ENCODE results near the gene ZNF317.
"Not testable (repeated sequence)": the region's sequence is repeated elsewhere in the genome, so short reads cannot be mapped to it uniquely, and the experiment has no call there.

Gene ZNF317

DNA sequence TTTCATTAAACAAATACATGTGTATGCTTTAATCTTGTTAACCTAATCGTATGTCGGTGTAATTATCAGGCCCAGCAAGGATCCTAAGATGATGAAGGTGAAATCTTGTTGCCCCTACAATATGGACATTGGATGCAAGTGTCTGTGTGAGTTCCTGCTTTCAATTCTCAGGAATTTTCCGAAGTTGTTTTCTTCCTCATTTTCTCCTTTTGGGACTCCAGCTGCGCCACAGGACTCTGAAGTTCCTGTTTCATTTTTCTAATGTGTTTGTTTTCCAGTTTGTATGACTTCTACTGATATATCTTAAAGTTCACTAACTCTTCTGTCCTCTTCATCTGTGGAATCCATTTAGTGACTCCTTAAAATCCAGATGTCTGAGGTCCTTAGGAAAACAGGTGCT is 26.6 kb downstream of the ZNF317 start:
- H3K36me3 ChIP-seq (ENCODE audit: control insufficient read depth, insufficient read depth, low read length) = peaks cover 27% of the 10 kb centered on the region
- H3K4me3 ChIP-seq (ENCODE audit: insufficient read depth, low read depth, low read length) = no peak overlapping the region
- WGBS, 2 experiments = 90 to 91% methylated on average over 4 of the region's 4 CpGs
- H3K27ac ChIP-seq (ENCODE audit: insufficient read depth, low read depth, low read length, poor library complexity, severe bottlenecking) = no peak overlapping the region
- H3K27me3 ChIP-seq (ENCODE audit: control insufficient read depth, insufficient read depth, low read length, poor library complexity, severe bottlenecking) = no peaks in the 10 kb centered on the region
- peaks cover 2% of the 10 kb centered on the region for H3K9me3 ChIP-seq (ENCODE audit: control insufficient read depth, low read length)
- H3K4me1 ChIP-seq (ENCODE audit: control insufficient read depth, insufficient read depth, low read length) = no peaks in the 10 kb centered on the region

DNA sequence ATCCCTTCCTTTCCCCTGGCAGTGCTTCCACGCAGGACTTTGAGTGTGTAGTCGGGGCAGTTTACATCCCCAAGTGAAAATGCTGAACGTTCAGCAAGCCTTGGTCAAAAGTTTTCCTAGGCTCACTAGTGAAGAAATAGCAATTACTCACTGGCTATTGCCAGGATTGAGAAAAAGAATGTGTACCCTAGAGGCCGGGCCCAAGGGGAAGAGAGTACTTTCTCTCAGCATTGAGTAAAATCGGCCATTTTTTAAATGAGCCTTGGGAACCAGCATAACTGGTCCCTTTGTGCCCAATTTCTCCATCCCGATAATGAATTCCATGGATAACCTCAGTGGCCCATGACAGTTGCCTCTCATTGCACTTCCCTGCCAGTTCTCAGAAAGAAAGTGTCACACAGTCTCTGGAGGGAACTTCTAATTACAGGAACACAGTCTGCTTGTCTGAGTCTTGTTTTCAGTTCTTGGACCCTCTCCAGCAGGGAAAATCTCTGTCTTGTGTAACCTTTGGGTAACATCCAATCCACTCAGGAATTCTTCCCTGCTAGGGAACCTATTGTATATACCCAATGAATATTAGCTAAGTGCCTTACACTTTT is 31.3 kb downstream of the ZNF317 start:
- H3K36me3 ChIP-seq (ENCODE audit: control insufficient read depth, insufficient read depth, low read length) = no peaks in the 10 kb centered on the region
- no peaks in the 10 kb centered on the region for H3K9me3 ChIP-seq (ENCODE audit: control insufficient read depth, low read length)
- H3K27me3 ChIP-seq (ENCODE audit: control insufficient read depth, insufficient read depth, low read length, poor library complexity, severe bottlenecking) = no peaks in the 10 kb centered on the region
- H3K4me1 ChIP-seq (ENCODE audit: control insufficient read depth, insufficient read depth, low read length) = no peaks in the 10 kb centered on the region
- H3K27ac ChIP-seq (ENCODE audit: insufficient read depth, low read depth, low read length, poor library complexity, severe bottlenecking) = no peak overlapping the region
- no peak overlapping the region for H3K4me3 ChIP-seq (ENCODE audit: insufficient read depth, low read depth, low read length)
- 89 to 90% methylated on average over 6 of the region's 6 CpGs for WGBS, 2 experiments

DNA sequence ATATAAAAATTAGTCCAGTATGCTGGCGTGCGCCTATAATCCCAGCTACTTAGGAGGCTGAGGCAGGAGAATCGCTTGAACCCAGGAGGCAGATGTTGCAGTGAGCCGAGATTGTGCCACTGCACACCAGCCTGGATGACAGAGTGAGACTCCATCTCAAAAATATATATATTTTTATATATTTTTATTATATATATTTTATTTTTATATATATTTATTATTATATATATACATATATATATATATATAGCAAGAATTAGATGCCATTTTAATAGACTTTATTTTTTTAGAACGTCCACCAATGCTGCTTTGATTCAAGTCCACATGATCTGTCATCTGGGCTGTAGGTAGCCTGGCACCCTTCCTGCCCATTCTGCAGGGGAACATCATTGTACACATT is 35.1 kb downstream of the ZNF317 start:
- H3K36me3 ChIP-seq (ENCODE audit: control insufficient read depth, insufficient read depth, low read length) = no peaks in the 10 kb centered on the region
- H3K27me3 ChIP-seq (ENCODE audit: control insufficient read depth, insufficient read depth, low read length, poor library complexity, severe bottlenecking) = no peaks in the 10 kb centered on the region
- no peaks in the 10 kb centered on the region for H3K4me1 ChIP-seq (ENCODE audit: control insufficient read depth, insufficient read depth, low read length)
- no peak overlapping the region for H3K27ac ChIP-seq (ENCODE audit: insufficient read depth, low read depth, low read length, poor library complexity, severe bottlenecking)
- no peak overlapping the region for H3K4me3 ChIP-seq (ENCODE audit: insufficient read depth, low read depth, low read length)
- H3K9me3 ChIP-seq (ENCODE audit: control insufficient read depth, low read length) = no peaks in the 10 kb centered on the region
- 84% methylated on average over 5 of the region's 5 CpGs for WGBS, 2 experiments

DNA sequence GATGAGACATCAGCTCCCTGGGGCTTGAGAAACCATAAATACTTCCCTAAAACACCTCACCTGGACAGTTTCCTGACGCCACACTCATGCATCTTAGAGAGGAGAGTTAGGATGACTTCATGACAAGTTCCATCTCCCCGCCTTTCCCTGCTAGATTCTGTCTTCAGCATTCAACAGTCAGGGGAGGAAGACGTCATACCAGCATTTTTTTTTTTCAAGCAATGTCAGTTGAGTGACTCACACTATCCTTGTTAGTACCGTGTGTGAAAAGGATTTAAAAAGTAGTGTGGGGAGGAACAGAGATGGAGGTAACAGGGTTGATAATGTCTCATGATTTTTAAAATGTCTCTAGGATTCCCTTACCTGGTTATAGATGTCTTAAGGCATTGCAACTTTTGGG is 38.7 kb downstream of the ZNF317 start, which contains the start of gene OR7D2:
OR7D2 (plus strand) TSS at position 79 of the 400 bp plus-strand sequence. CDS start 6,803 bp downstream, outside the sequence.
- Histone ChIP-seq H3K36me3 (ENCODE audit: control insufficient read depth, insufficient read depth, low read length) (no peaks in the 10 kb centered on the region), H3K27me3 (ENCODE audit: control insufficient read depth, insufficient read depth, low read length, poor library complexity, severe bottlenecking) (no peaks in the 10 kb centered on the region), H3K4me1 (ENCODE audit: control insufficient read depth, insufficient read depth, low read length) (no peaks in the 10 kb centered on the region), H3K4me3 (ENCODE audit: insufficient read depth, low read depth, low read length) (no peak within 1 kb of the TSS), H3K27ac (ENCODE audit: insufficient read depth, low read depth, low read length, poor library complexity, severe bottlenecking) (no peak within 1 kb of the TSS), H3K9me3 (ENCODE audit: control insufficient read depth, low read length) (no peaks in the 10 kb centered on the region)
- WGBS, 2 experiments = 65% methylated on average over 4 of the region's 4 CpGs

DNA sequence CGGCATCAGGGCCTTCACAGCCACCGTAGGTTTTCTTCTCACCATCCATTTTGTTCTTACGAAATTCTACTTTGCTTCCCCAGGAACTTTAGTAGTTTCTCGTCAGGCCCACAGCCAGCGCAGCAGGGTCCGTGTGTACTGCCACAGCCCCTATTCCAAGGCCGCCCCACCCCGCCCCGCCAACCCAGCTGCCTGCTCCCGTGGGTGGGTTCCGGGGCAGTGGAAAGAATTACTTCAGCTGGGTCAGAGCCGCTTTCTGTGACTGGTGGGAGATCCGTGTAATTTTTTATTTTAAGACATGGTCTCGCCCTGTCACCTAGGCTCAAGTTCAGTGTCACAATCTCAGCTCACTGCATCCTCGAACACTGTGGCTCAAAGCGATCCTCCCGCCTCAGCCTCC is 42.8 kb downstream of the ZNF317 start:
- no peaks in the 10 kb centered on the region for H3K36me3 ChIP-seq (ENCODE audit: control insufficient read depth, insufficient read depth, low read length)
- no peaks in the 10 kb centered on the region for H3K4me1 ChIP-seq (ENCODE audit: control insufficient read depth, insufficient read depth, low read length)
- no peak overlapping the region for H3K4me3 ChIP-seq (ENCODE audit: insufficient read depth, low read depth, low read length)
- no peaks in the 10 kb centered on the region for H3K27me3 ChIP-seq (ENCODE audit: control insufficient read depth, insufficient read depth, low read length, poor library complexity, severe bottlenecking)
- 92 to 94% methylated on average over 17 of the region's 17 CpGs for WGBS, 2 experiments
- H3K27ac ChIP-seq (ENCODE audit: insufficient read depth, low read depth, low read length, poor library complexity, severe bottlenecking) = no peak overlapping the region
- H3K9me3 ChIP-seq (ENCODE audit: control insufficient read depth, low read length) = no peaks in the 10 kb centered on the region

DNA sequence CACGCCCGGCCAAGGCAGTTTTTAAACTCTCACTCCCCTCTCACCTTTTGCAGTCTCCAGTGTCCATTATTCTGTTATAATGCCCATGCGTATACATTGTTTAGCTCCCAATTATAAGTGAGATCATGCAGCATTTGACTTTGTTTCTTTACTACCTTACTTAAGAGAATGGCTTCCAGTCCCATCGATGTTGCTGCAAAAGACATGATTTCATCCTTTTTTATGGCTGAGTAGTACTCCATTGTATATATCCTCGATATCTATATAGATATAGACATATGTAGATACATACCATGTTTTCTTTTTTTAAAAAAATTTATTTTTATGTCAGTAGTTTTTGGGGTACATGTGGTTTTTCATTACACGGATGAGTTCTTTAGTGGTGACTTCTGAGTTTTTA is 47.0 kb downstream of the ZNF317 start:
- peaks cover 4% of the 10 kb centered on the region for H3K9me3 ChIP-seq (ENCODE audit: control insufficient read depth, low read length)
- H3K36me3 ChIP-seq (ENCODE audit: control insufficient read depth, insufficient read depth, low read length) = no peaks in the 10 kb centered on the region
- 77 to 82% methylated on average over 4 to 6 of the region's 6 CpGs for WGBS, 2 experiments
- H3K27ac ChIP-seq (ENCODE audit: insufficient read depth, low read depth, low read length, poor library complexity, severe bottlenecking) = no peak overlapping the region
- no peaks in the 10 kb centered on the region for H3K4me1 ChIP-seq (ENCODE audit: control insufficient read depth, insufficient read depth, low read length)
- H3K4me3 ChIP-seq (ENCODE audit: insufficient read depth, low read depth, low read length) = no peak overlapping the region
- H3K27me3 ChIP-seq (ENCODE audit: control insufficient read depth, insufficient read depth, low read length, poor library complexity, severe bottlenecking) = no peaks in the 10 kb centered on the region

DNA sequence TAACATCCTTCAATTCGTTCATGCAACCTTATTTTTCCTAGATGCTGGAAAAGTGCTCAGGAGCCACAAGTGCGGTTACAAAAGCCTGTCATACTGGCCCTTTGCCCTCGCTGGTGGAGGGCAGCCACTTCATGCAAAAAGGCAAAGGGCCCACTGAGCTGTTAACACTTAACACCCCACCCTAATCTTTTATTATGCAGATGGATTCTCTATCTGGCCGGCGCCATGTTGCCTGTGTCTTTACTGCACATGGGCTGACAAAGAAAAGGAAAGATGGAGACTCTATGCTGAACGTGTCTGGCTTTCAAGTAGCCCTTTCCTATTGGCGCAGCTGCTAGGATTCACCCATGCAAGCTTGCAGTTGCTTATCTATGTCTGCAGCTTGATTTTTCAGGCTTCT is 49.3 kb downstream of the ZNF317 start:
- no peak overlapping the region for H3K27ac ChIP-seq (ENCODE audit: insufficient read depth, low read depth, low read length, poor library complexity, severe bottlenecking)
- H3K9me3 ChIP-seq (ENCODE audit: control insufficient read depth, low read length) = peaks cover 4% of the 10 kb centered on the region
- H3K27me3 ChIP-seq (ENCODE audit: control insufficient read depth, insufficient read depth, low read length, poor library complexity, severe bottlenecking) = no peaks in the 10 kb centered on the region
- 67 to 73% methylated on average over 7 of the region's 7 CpGs for whole genome bisulfite sequencing, 2 experiments
- no peak overlapping the region for H3K4me3 ChIP-seq (ENCODE audit: insufficient read depth, low read depth, low read length)
- H3K4me1 ChIP-seq (ENCODE audit: control insufficient read depth, insufficient read depth, low read length) = no peaks in the 10 kb centered on the region
- no peaks in the 10 kb centered on the region for H3K36me3 ChIP-seq (ENCODE audit: control insufficient read depth, insufficient read depth, low read length)

DNA sequence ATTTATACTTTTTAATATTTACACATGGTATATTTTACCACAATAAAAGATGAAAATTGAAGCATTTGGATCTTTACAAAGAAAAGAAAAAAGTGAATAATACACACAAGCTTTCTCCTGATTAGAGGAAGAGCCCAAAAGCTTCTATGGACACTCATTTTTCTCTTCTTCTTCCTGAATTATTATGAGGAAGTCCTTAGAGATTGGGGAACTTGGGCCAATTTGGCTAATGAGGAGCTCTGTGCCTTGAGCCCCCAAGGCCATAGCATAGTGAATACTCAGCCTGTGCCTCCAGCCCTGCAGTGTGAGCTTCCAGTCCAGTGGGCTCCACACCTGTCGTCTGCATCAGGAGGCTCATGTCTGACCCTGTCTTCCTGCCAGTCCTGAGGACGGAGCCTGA is 57.8 kb downstream of the ZNF317 start:
- H3K27ac ChIP-seq (ENCODE audit: insufficient read depth, low read depth, low read length, poor library complexity, severe bottlenecking); H3K4me3 ChIP-seq (ENCODE audit: insufficient read depth, low read depth, low read length); H3K27me3 ChIP-seq (ENCODE audit: control insufficient read depth, insufficient read depth, low read length, poor library complexity, severe bottlenecking); H3K36me3 ChIP-seq (ENCODE audit: control insufficient read depth, insufficient read depth, low read length); H3K9me3 ChIP-seq (ENCODE audit: control insufficient read depth, low read length); H3K4me1 ChIP-seq (ENCODE audit: control insufficient read depth, insufficient read depth, low read length): not testable (repeated sequence)
- WGBS, 2 experiments = 65 to 89% methylated on average over 2 of the region's 2 CpGs

DNA sequence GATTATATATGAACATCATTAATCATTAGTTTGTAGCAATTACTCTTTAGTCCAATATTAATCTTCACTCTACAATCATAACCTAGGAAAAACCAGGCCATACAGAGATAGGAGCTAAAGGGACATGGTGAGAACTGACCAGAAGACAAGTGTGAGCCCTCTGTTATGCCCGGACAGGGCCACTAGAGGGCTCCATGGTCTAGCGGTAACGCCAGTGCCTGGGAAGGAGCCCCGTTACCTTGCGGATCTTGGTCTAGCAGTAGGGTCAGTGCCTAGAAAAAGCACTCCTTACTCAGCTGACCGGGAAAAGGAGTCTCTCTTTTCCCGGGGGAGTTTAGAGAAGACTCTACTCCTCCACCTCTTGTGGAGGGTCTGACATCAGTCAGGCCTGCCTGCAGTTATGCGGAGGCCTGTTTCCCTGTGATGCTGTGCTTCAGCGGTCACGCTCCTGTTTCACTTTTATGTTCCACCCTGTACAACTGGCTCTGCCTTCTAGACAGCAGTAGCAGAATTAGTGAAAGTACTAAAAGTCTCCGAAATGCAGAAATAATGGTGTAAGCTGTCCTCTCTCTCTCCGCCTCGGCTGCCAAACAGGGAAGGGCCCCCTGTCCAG is 65.4 kb downstream of the ZNF317 start:
- H3K4me3 ChIP-seq (ENCODE audit: insufficient read depth, low read depth, low read length) = no peak overlapping the region
- no peaks in the 10 kb centered on the region for H3K9me3 ChIP-seq (ENCODE audit: control insufficient read depth, low read length)
- H3K4me1 ChIP-seq (ENCODE audit: control insufficient read depth, insufficient read depth, low read length) = no peaks in the 10 kb centered on the region
- no peaks in the 10 kb centered on the region for H3K27me3 ChIP-seq (ENCODE audit: control insufficient read depth, insufficient read depth, low read length, poor library complexity, severe bottlenecking)
- 49 to 50% methylated on average over 13 of the region's 13 CpGs for WGBS, 2 experiments
- no peak overlapping the region for H3K27ac ChIP-seq (ENCODE audit: insufficient read depth, low read depth, low read length, poor library complexity, severe bottlenecking)
- H3K36me3 ChIP-seq (ENCODE audit: control insufficient read depth, insufficient read depth, low read length) = no peaks in the 10 kb centered on the region
